HG03457 (cell line): Measurements from ENCODE around the gene NR3C1.

Source experiments
- ATAC-seq: cut with Tn5 transposase; IDR thresholded peaks from one replicate; pipeline ENCODE4 v1.9.1; 2021; ENCODE audit warnings: moderate number of reproducible peaks; ENCODE audit not compliant: unreplicated experiment

The NR3C1 gene

DNA sequence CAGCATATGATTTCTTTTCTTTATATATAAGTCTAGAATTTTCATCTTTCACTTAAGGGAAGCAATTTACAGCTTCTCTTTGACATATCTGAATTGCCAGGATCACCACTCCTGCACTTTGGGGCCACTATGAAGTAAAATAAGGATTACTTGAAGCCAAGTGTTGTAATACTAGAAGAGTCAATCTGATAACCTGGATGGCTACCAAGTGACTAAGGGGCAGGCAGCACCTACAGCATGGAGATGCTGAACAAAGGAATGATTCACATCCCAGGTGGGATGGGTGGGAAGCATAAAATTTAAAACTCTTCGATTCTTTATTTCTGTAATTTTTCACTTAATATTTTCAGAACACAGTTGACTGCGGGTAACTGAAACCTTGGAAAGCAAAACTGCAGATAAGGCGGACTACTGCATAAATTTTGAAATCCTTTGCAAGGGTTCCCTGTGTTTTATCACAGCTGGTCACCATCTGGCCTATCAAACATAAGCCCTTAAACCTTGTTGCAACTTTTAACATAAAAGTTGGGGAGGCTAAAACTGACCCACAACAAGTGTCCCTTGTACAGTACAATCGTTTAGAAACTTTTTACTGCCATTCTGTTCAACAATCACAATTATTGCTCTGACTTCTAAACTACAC is 31.2 kb downstream of the NR3C1 start:
- no peak for ATAC-seq

DNA sequence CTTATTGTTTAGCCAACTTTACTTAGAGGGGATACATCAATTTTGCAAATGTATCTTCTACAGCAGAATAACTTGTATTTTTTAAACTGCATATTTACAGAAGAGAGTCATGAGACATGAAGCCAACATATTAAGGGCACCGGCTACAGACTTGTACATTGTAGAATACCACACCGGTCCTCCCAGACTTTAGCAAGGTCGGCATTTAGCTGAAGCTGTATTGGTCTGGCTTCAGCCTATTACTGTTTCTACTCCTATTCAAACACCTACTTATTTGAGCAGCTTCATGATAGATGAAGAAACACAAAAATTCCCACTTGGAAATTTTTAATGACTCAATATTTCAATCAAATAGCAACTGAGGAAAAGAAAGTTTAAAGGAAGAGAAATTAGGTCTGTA is 33.0 kb downstream of the NR3C1 start:
- ATAC-seq, result no peak

DNA sequence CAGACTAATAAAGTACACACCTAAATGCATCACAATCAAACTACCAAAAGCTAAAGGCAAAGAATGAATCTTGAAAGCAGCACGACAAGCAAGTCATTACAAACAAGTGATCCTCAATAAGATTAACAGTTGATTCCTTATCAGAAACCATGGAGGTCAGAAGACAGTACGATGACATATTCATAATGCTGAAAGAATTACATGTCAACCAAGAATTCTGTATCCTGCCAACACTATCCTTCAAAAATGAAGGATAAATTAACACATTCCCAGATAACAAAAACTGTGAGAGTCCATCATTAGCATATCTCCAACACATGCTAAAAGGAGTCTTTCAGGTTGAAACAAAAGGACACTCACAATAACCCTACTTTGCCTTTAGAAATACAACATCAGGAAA is 39.4 kb downstream of the NR3C1 start:
- no peak for ATAC-seq

DNA sequence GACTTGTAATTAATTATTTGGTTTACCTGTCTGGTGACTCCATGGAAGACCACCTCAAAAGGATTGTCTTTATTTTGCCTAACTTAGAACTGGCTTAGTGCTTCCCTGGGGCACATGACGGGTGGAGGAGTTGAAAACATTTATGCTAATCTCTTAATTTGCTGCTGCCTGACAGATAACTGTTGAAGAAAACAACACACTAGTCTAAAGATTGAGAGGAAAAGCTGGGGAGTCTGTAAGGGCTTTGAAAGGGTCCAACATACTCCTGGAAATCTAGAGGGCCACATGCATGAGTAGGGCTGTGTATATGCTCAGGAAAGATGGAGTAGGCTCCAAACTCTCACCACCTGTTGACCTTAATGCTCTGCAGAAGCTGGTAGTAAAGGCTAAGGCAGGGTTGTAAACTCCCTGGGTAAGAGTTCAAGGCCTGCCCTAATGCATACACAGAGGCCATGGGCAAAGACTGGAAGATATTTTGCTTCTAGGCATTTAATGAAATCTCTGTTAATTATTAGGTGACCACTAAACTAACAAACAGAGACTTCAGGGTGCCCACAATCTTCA is 40.7 kb downstream of the NR3C1 start:
- no peak for ATAC-seq

DNA sequence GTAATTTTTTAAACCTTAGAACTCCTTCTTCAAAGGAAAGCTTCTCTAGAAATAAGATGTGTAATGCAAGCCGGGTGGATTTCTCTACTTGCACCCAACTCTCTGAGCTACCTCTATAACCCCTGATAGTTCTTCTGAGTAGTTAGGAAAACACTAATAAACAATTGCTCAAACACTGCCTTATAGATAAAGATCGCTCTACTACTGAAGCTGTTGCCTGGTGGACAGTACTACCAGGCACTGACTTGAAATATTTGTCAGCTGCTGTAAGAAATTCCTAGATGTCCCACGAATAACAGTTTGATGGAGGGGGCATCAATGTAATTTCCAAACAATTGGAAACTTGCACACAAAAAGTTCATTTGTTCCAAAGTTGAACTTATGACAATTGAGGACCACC is 42.0 kb downstream of the NR3C1 start:
- ATAC-seq, result no peak

DNA sequence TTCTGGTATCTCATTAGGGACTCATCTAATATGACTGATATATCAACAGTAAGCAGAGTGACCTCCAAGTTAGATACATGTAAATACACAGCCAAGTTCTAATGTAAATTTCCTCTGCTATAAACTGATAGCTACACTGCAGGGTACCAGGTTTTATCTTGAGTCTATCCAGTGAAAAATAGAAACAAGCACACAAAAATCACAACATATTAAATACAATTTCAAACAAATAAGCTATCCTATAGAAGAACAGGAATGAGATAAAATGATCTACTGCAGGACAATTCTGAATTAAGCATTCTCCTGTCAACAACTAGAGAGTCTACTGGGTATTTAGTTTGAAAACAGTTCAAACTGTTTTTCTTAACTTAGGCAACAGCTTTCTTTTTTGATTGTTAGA is 42.7 kb downstream of the NR3C1 start:
- no peak for ATAC-seq

DNA sequence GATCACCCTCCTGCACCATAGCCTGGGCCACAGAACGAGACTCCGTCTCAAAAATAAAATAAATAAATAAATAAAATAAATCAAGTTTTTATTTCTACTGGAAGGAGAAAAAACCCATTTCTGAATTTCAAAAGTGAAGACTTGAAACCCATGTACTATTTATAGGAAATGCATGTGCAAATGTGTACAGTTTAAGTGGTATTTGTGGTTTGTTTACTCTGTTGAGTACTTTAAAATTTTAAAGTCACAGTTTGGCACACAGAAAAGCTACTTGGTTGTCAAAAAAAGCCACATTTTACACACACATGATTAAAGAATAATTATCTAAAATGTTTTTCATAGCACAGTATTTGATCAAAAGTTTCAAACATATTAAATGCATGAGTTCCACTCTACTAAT is 43.6 kb downstream of the NR3C1 start:
- no peak for ATAC-seq

DNA sequence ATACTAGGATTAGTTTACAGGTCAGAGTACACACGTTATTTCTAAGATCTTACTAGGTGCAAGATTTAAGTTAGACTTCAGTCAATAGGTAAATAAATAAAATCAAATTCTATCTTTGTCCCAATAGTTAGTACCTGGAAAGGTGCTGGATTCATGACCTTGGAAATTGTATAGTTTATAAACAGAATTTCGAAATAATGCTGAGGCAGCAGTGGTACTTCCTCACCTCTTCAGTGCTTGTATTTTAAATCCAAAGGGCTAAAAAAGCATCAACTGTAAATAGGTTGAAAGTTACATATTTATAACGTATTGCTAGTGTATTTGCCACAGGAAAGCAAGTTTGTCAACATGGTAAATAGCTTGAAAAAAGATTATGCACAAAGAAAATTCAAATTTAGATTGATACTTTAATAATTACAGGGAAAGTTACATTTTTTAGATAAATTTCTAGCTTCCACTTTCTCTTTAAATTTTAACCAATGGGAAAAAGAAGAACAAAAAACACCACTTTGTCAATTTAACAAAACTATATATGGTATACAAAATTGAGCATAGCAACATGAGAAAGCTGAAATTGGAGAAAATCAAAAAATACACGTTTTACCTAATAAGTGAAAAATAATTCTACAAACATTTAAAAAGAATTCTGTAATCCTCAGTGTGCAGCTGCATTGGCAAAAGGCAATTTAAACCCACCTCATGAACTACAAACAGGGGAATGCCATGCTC is 46.5 kb downstream of the NR3C1 start:
- ATAC-seq, result no peak

DNA sequence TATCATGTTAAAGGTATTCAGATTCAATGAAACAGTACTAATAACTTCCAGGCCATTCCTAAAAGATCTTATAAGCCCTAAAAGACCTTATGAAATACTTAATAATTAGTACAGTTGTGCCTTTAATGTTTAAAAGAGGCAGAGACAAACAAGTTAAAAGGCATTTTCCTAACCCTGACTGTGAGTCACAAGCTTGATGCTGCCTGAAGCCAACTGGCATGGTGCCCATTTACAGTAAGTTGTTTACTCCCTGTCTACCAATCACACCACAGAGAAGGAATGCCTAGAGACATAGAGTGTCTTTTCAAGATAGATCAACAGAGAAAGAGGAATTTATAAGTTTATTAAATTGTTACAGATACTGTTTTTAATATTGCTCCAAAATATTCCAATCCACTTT is 47.8 kb downstream of the NR3C1 start:
- ATAC-seq, result no peak

DNA sequence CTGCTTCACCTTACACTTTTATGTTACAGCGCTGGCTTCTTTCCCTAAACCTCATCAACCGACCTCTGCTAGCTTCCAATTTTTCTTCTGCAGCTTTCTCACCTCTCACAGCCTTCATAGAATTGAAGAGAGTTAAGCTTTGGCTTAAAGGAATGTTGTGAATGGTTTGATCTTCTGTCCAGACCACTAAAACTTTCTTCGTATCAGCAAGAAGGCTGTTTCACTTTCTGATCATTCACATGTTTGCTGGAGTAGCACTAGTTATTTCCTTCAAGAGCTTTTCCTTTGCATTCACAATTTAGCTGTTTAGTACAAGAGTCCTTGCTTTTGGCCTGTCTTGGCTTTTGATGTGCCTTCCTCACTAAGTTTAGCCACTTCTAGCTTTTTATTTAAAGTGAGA is 49.5 kb downstream of the NR3C1 start:
- ATAC-seq, result no peak

DNA sequence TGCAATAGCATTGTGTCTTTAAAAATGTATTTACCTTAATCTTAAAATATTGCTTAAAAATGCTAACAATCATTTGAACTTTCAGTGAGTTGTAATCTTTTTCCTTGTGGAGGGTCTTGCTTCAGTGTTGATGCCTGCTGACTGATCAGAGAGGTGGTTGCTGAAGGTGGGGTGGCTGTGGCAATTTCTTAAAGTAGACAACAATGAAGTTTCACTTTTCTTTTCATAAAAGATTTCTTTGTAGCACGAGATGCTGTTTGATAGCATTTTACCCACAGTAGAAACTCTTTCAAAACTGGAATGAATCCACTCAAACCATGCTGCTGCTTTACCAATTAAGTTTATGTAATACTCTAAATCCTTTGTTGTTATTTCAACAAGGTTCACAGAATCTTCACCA is 50.8 kb downstream of the NR3C1 start:
- ATAC-seq, result no peak

DNA sequence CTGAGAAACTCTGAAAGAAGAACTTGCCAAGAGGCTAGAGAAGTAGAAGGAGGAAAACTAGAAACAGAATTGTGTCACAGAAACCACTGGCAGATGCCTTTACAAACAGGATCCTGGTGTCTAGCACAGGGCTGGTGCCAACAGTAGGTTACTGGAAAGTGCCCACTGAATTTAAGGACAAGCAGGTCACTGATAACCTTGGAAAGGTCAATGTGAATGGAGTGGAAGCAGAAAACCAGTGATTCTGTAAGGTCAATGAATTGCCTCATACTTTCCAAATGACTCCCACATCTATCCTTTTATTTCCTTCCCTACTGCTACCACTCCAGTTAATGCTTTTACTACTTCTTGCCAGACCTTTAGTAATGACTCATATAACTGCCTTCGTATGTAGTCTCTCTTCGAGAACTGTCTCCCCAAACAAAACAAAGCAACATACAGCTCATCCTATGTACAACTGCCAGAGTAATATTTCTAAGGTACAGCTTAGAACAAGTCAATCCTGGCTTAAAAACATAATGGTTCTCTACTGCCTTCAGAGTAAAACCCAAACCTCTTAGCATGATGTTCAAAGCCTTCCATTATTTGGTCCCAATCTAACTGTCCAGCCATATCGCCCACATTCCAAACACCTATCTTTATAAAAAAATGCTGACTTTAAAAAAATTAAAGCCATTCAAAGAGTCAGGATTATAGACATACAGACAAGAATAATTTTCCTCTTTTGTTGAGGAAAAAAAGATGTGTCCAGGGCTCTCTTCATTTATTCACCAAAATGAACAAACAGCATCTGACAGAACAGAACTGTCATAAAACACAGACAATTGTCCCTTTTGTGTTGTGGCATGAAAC is 52.5 kb downstream of the NR3C1 start:
- no peak for ATAC-seq

DNA sequence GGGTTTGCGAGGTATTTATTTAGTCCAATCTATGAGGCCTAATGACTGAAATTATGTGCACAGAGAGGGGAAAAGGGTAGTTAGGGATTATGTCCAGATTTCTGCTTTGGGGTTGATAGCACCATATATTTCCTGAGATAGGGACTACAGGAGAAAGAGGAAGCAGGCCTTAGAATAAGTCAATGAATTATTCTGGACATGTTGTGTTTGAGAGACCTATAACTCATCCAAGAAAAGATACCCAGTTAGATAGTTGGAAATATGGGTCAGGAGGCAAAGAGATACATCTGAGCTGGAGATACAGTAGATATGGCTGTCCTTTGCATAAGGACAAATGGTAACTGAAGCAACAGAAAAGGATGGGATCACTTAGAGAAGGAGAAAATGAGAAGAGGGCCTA is 53.1 kb downstream of the NR3C1 start:
- no peak for ATAC-seq

DNA sequence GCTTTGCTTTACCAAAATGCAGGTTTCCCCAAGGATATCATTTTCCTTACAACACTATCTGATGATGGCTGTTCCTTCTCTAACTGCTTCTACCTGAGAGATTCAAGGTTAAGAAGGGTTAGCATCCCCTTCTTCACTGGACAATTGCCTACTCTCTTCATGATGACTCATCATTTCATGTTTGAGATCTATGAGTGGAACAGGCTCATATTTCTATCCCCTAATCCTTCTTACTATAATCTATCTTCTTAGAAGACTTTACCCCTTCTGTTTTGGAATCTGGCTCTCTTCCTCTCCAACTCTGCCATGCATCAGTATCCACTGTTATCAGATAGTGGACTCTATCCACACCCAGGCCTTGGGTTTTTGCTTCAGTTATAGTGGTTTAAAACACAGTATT is 54.3 kb downstream of the NR3C1 start:
- no peak for ATAC-seq

DNA sequence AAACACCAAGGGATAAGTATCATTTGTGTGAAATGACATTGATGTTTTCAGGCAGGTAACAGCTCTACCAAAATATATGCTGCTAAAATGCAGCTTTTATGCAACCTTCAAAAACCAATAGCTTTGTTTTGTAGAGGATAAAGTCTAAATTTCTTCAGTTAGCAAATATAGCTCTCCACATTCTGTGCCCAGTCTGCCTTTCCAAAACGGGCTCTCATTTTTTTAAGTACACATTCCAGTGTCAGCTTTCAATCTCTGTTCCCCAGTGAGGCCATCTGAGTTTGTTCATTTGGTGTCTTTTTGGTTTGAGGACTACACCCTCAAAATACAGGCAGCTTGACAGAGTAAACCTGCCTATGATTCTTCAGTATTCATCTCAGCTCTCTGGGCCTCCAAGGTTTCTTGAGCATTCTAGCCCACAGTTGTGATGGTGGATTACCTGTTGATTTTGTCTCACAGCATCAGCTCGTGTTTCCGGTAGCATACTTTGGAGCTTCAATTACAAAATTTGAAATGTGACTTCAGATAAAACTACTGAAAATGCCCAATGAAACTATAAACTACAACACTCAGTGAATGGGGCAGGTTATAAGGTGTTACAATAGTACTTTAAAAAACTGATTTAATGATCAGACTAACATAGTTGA is 55.7 kb downstream of the NR3C1 start:
- ATAC-seq, result no peak

DNA sequence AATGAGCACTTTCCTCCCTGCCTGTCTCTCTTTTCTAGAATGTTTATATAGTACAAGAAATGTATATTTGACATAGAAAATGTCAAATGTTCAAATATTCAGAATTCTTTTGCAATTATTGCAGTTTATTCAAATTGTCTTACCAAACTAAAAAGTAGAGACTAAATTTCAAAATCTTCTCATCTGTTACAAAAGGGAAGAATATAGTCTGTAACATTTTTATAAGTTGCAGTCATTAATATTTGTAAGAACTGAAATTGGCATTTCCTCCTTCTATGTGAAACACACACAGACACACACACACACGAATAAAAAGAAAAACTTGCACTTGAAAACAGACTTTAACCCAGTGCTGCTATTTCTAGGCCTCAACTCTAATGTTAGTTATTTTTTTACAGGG is 56.4 kb downstream of the NR3C1 start:
- no peak for ATAC-seq

DNA sequence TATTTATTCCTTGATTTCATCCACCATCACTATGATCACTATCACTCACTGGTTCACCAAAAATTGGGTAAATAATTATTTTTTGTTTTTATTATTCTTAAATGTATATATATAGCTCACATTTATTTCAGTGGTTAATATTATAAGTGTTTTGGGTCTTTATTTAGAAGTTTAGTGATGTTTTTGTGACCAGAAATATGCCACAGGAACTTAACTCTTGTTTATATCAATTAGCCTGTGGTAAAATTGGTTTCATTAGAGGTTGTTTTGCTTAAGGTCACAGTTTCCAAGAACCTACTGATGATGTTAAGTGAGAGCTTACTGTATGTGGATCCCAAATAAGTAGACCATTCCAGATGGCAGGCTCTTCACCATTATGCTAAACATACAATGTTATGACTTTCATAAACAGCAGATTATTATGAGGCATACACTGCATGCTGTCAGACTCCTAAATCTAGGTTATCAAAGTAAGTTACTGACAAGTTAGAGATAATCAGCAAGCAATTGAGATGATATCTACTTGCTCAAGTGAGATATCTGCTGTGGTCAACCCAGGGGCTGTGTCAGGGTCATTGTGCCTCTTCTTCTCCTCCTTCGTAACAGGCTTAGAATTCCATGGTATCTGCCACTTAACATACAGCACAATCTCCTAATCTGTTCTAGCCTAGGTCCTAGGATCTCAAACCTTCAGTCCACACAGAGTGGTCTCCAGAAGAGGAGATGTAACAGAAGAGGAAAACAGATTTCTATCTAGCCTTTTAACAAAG is 57.6 kb downstream of the NR3C1 start:
- no peak for ATAC-seq

DNA sequence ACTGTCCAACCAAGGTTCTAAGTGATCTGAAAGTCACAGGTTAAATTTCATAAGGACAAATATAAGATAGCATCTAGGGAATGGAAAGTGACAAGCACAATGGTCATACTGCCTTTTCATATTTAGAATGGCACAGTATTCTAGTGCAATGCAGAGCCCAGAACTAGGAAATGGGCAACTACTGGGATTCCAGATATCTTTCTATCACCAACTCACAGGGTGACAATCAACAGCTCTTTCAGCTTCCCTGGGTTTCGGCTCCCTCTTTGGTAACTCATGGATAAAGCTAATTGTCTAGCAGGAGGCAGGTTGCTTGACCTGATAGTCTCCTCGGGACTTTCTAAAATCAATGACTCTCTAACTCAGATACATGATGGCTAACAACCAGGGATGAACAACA is 60.4 kb downstream of the NR3C1 start:
- ATAC-seq, result no peak

DNA sequence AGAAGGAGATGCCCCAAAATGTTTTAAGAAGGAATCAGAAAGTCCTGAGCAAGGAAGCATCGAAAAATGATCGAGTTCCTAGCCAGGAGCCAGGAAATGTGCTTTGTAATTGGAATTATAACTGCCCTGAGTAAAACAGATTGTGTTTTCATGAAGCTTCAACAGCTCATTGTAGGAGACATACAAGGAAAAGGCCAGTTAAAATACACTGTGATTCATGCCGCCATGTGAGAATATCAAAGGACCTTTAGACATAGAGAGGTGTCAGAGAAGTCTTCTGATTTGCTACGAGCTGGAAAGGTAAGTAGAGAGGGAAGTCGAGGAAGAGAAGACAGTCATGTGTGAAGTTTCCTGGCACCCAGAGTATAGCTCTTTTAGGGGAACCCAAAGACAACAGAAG is 60.9 kb downstream of the NR3C1 start:
- no peak for ATAC-seq

DNA sequence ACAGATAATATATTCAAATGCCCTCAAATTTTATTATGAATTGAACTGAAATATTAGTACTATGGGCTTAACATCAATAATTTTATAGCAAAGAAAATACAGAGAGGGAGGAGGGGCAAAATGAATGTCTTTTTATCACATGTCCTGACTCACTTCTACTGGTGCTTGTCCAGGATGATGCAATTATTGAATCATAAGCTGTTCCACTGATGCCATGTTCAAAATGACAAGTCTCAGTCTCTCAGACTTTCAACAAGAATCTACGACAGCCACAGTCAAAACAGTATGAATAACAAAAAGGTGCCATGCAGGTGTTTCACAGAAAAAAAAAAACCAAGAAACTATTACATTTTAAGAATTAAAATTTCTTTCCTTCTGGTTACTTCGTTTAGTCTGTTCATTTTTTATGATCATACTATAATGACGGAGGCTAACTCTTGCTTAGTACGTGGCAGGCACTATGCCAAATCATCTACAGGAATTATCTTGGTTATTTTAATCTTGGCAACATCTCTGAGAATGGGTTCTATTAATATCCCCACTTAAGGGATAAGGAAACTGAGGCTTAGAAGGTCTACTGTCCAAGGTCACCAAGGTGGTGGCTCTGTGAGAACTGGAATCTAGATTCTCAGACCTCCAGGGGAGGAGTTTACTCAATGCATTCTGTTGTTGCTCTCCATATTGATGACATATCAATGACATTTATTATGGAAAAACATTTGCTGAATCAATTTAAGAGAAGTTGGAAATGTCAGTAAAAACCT is 61.5 kb downstream of the NR3C1 start:
- no peak for ATAC-seq
